ENCODE results near the gene KITLG. TPM values are rescaled to one million over a fixed set of nuclear protein-coding genes. Genes with fewer than 3 reads are reported as not detected.

The KITLG gene
- total RNA-seq, 1 experiment from 2014 or later, result 7.4 TPM

GRCh38 chr12:88595697-88596096 lies 15.4 kb upstream of the KITLG start:
- in situ Hi-C loops (cut with HindIII; ENCODE audit: low pct_unique_long_range_greater_than_20kb, low sequenced_read_pairs), result no loop called here
- BruUV-seq (replicated peaks), result no TSS peak

GRCh38 chr12:88594780-88595179 lies 14.5 kb upstream of the KITLG start:
- no peak for ATAC-seq
- in situ Hi-C loops (cut with HindIII; ENCODE audit: low pct_unique_long_range_greater_than_20kb, low sequenced_read_pairs) (no loop called here), intact Hi-C loops (cut with micrococcal nuclease; ENCODE audit: unreplicated experiment) (no loop called here)
- DNase-seq (ENCODE audit: low read depth, low spot score), result no peak
- Histone ChIP-seq H3K9me3 (ENCODE audit: control insufficient read depth, insufficient read depth, low read depth, low read length) (no peaks in the 10 kb centered on the region), H3K27me3 (ENCODE audit: control insufficient read depth, insufficient read depth, low read length) (no peaks in the 10 kb centered on the region), H3K27ac (ENCODE audit: low read length) (no peak overlapping the region), H3K4me1 (ENCODE audit: control insufficient read depth, insufficient read depth, low read length) (no peaks in the 10 kb centered on the region), H3K4me3 (ENCODE audit: low read depth in 2 of 2, low read length in 2 of 2) (no peak overlapping the region), H3K36me3 (ENCODE audit: control insufficient read depth, insufficient read depth, low read length) (no peaks in the 10 kb centered on the region)
- ChIA-PET POLR2A (no interaction called here), CTCF (no interaction called here)
- TF ChIP-seq REST (IDR thresholded peaks at IDR 0.05; ENCODE audit: insufficient read depth in 1 of 2, low read depth in 2 of 2, low read length in 1 of 2), result no peak
- TF ChIP-seq, protein P1, sequence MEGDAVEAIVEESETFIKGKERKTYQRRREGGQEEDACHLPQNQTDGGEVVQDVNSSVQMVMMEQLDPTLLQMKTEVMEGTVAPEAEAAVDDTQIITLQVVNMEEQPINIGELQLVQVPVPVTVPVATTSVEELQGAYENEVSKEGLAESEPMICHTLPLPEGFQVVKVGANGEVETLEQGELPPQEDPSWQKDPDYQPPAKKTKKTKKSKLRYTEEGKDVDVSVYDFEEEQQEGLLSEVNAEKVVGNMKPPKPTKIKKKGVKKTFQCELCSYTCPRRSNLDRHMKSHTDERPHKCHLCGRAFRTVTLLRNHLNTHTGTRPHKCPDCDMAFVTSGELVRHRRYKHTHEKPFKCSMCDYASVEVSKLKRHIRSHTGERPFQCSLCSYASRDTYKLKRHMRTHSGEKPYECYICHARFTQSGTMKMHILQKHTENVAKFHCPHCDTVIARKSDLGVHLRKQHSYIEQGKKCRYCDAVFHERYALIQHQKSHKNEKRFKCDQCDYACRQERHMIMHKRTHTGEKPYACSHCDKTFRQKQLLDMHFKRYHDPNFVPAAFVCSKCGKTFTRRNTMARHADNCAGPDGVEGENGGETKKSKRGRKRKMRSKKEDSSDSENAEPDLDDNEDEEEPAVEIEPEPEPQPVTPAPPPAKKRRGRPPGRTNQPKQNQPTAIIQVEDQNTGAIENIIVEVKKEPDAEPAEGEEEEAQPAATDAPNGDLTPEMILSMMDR (IDR thresholded peaks at IDR 0.05), result no peak
- BruUV-seq (replicated peaks), result no TSS peak

More at GRCh38 chr12:88595697-88596096, 15.4 kb upstream of the KITLG start:
- POLR2A ChIA-PET, result interaction anchor here (0.7 kb wide), 1 partner anchor 13 kb away, joined by 15 read pairs; no protein-coding TSS in a partner anchor
- CTCF ChIA-PET, result no interaction called here
- TF ChIP-seq, protein P1 (IDR thresholded peaks at IDR 0.05), result no peak
- TF ChIP-seq POLR2AphosphoS5 (IDR thresholded peaks at IDR 0.05; ENCODE audit: low read depth, low read length) (no peak), SIN3A (IDR thresholded peaks at IDR 0.05; ENCODE audit: borderline replicate concordance, insufficient read depth, low read depth, low read length) (no peak), REST (IDR thresholded peaks at IDR 0.05; ENCODE audit: insufficient read depth in 1 of 2, low read depth in 2 of 2, low read length in 1 of 2) (no peak), TCF7L2 (IDR thresholded peaks at IDR 0.05; ENCODE audit: low read depth, low read length) (no peak)
- H3K36me3 ChIP-seq (ENCODE audit: control insufficient read depth, insufficient read depth, low read length), result no peaks in the 10 kb centered on the region
- intact Hi-C loops (cut with micrococcal nuclease; ENCODE audit: unreplicated experiment), result no loop called here
- no peaks in the 10 kb centered on the region for H3K27me3 ChIP-seq (ENCODE audit: control insufficient read depth, insufficient read depth, low read length)
- no peak overlapping the region for H3K4me3 ChIP-seq (ENCODE audit: low read depth in 2 of 2, low read length in 2 of 2)
- no peaks in the 10 kb centered on the region for H3K9me3 ChIP-seq (ENCODE audit: control insufficient read depth, insufficient read depth, low read depth, low read length)
- no peak for ATAC-seq
- no peaks in the 10 kb centered on the region for H3K4me1 ChIP-seq (ENCODE audit: control insufficient read depth, insufficient read depth, low read length)
- no peak overlapping the region for H3K27ac ChIP-seq (ENCODE audit: low read length)
- DNase-seq (ENCODE audit: low read depth, low spot score), result no peak
